NCI-H2107 treated with DMSO at 0.1 percent for 48 hours (cell line): ENCODE measurements around the gene D2HGDH.
"Not testable (repeated sequence)": the region's sequence is repeated elsewhere in the genome, so short reads cannot be mapped to it uniquely, and the experiment has no call there.

Experiments used
- DNase-seq: peaks from one replicate; lab custom pipeline; 2025; ENCODE audit not compliant: unreplicated experiment; lab: John Stamatoyannopoulos, UW

The D2HGDH gene

GRCh38 chr2:241748468-241749256, 14.2 kb downstream of the D2HGDH start:
- DNase-seq: no peak

GRCh38 chr2:241750076-241750840, 15.8 kb downstream of the D2HGDH start:
- DNase-seq: no peak

GRCh38 chr2:241751152-241751551, 16.7 kb downstream of the D2HGDH start:
- DNase-seq: no peak

GRCh38 chr2:241751776-241752175, 17.3 kb downstream of the D2HGDH start:
- no peak for DNase-seq

GRCh38 chr2:241752253-241752652, 17.8 kb downstream of the D2HGDH start:
- no peak for DNase-seq

GRCh38 chr2:241752689-241753276, 18.4 kb downstream of the D2HGDH start:
- no peak for DNase-seq

- no peak for DNase-seq
Measured at GRCh38 chr2:241753493-241753892, 19.1 kb downstream of the D2HGDH start.

GRCh38 chr2:241754042-241754441, 19.6 kb downstream of the D2HGDH start:
- no peak for DNase-seq

GRCh38 chr2:241755166-241755565, 20.7 kb downstream of the D2HGDH start:
- DNase-seq: no peak

GRCh38 chr2:241755777-241756176, 21.3 kb downstream of the D2HGDH start:
- DNase-seq: no peak

GRCh38 chr2:241759067-241759807, 24.8 kb downstream of the D2HGDH start:
- DNase-seq: no peak

GRCh38 chr2:241759893-241760292, 25.5 kb downstream of the D2HGDH start:
- not testable (repeated sequence) for DNase-seq

- DNase-seq: no peak
Measured at GRCh38 chr2:241760301-241760771, 25.9 kb downstream of the D2HGDH start.

- DNase-seq: no peak
Measured at GRCh38 chr2:241762321-241762932, 28.0 kb downstream of the D2HGDH start.

- DNase-seq: no peak
Measured at GRCh38 chr2:241762933-241763369, 28.5 kb downstream of the D2HGDH start.

GRCh38 chr2:241763551-241764274, 29.3 kb downstream of the D2HGDH start:
- DNase-seq: no peak

- no peak for DNase-seq
Measured at GRCh38 chr2:241764275-241765241, 30.1 kb downstream of the D2HGDH start.

GRCh38 chr2:241767464-241768250, 33.2 kb downstream of the D2HGDH start:
- no peak for DNase-seq
